Measurements from ENCODE around the gene APBA2.

APBA2 gene

GRCh38 chr15:28957606-28958498 lies 72.1 kb downstream of the APBA2 start:
- no peak for TF ChIP-seq CTCF (IDR thresholded peaks at IDR 0.05; ENCODE audit: insufficient read depth, missing control alignments)
- FAIRE-seq, result no peak

GRCh38 chr15:28959326-28959725 lies 73.6 kb downstream of the APBA2 start:
- TF ChIP-seq CTCF (IDR thresholded peaks at IDR 0.05; ENCODE audit: insufficient read depth, missing control alignments), result no peak
- DNase-seq (ENCODE audit: insufficient read length, low spot score) (no peak), FAIRE-seq (no peak)

More at GRCh38 chr15:28957606-28958498, 72.1 kb downstream of the APBA2 start:
- no peak for DNase-seq (ENCODE audit: insufficient read length, low spot score)

- no peak for TF ChIP-seq CTCF (IDR thresholded peaks at IDR 0.05; ENCODE audit: insufficient read depth, missing control alignments)
- no peak for FAIRE-seq
- no peak for DNase-seq (ENCODE audit: insufficient read length, low spot score)
These were observed 75.2 kb downstream of the APBA2 start for GRCh38 chr15:28960979-28961378.

GRCh38 chr15:28961391-28961790 lies 75.6 kb downstream of the APBA2 start:
- no peak for TF ChIP-seq CTCF (IDR thresholded peaks at IDR 0.05; ENCODE audit: insufficient read depth, missing control alignments)
- no peak for FAIRE-seq

GRCh38 chr15:28962851-28963710 lies 77.3 kb downstream of the APBA2 start:
- FAIRE-seq (no peak), DNase-seq (ENCODE audit: insufficient read length, low spot score) (no peak)

More at GRCh38 chr15:28961391-28961790, 75.6 kb downstream of the APBA2 start:
- no peak for DNase-seq (ENCODE audit: insufficient read length, low spot score)

GRCh38 chr15:28963711-28964081 lies 77.9 kb downstream of the APBA2 start:
- DNase-seq (ENCODE audit: insufficient read length, low spot score), result no peak
- FAIRE-seq, result no peak
- no peak for TF ChIP-seq CTCF (IDR thresholded peaks at IDR 0.05; ENCODE audit: insufficient read depth, missing control alignments)

More at GRCh38 chr15:28962851-28963710, 77.3 kb downstream of the APBA2 start:
- TF ChIP-seq CTCF (IDR thresholded peaks at IDR 0.05; ENCODE audit: insufficient read depth, missing control alignments), result no peak
